Psoas muscle (tissue), 8 donors: ENCODE measurements around the gene MTRF1. TPM values are rescaled to one million over a fixed set of nuclear protein-coding genes. Genes with fewer than 3 reads are reported as not detected.

Experiments
- ATAC-seq, 4 donors: fragments of 200-7000 bp; cut with Tn5 transposase; one replicate each; pipeline ENCODE4 v1.9.1; 2020; ENCODE audit warnings: moderate library complexity in 3 of 4, mild to moderate bottlenecking in 2 of 4
- DNase-seq, 2 donors: peaks; one replicate each; pipeline ENCODE4 v3.0.0-alpha.2; 2020
- H3K27ac ChIP-seq: fragments of 200-600 bp; one replicate; pipeline ENCODE4 v1.8.0; 2022
- H3K27me3 ChIP-seq, 3 donors: fragments of 200-600 bp in 1 of 3; one replicate each; pipeline versions ENCODE4 v1.6.1 to v1.8.0; 2013 to 2022; ENCODE audit warnings: low read length in 2 of 3, mild to moderate bottlenecking in 2 of 3, moderate library complexity in 1 of 3; ENCODE audit not compliant: insufficient read depth in 3 of 3
- H3K36me3 ChIP-seq, 2 donors: fragments of 200-600 bp in 1 of 2; one replicate each; pipeline versions ENCODE4 v1.6.1 to v1.8.0; 2013 to 2022; ENCODE audit warnings: low read depth in 1 of 2, mild to moderate bottlenecking in 1 of 2, moderate library complexity in 1 of 2; ENCODE audit not compliant: insufficient read depth in 1 of 2
- H3K4me1 ChIP-seq: fragments of 200-600 bp; one replicate; pipeline ENCODE4 v1.8.0; 2022
- H3K4me3 ChIP-seq: fragments of 200-600 bp; one replicate; pipeline ENCODE4 v1.8.0; 2022; ENCODE audit warnings: mild to moderate bottlenecking
- H3K9me3 ChIP-seq: fragments of 200-600 bp; one replicate; pipeline ENCODE4 v1.8.0; 2022
- WGBS, 3 donors: extraction: QIAGEN DNeasy Blood & Tissue Kit; methylation state at CpG; one replicate each; pipeline versions ENCODE4 v1.1.6 to v1.1.7; 2013; 5-methylcytosine and 5-hydroxymethylcytosine counted together
- intact Hi-C, 2 donors: fragments of 100-400 bp; cut with DNase I; formaldehyde crosslinking; loops; one replicate each; pipeline versions ENCODE4 v1.11.0 to v1.14.2; 2022
- polyA plus RNA-seq, 3 donors: library from polyadenylated mRNA; stranded (reverse); fragments of 200-250 nt; gene quantifications; one replicate each; pipeline ENCODE4 v1.2.3, GENCODE V29; 2013
- total RNA-seq, 4 donors: library from RNA; stranded (reverse); fragmentation: NEBNext Ultra II Directional in 2 of 4; extraction: Animal tissue kit (Norgen Biotek cat#: 25700) in 2 of 4; gene quantifications; one replicate each; pipeline versions ENCODE4 v1.2.1 to v1.2.4, GENCODE V29; 2021 to 2023
- TF ChIP-seq, protein P1 (sequence below): fragments of 200-600 bp; IDR thresholded peaks from one replicate; pipeline ENCODE4 v1.8.0; 2022; ENCODE audit warnings: antibody characterized with exemption
- donor health status: healthy with polysubstance abuse.
- donor health status: DM: no; HTN: no; CAD: no; lungs with moderate emphysema.
- donor health status: Bipolar disorder and iron deficiency.
- donor health status: healthy.
- donor health status: DM: yes; HTN: yes; CAD: no.
- donor health status: DM: no; HTN: no; CAD: no.
- donor health status: DM: no; HTN: no; CAD: no.
- donor health status: DM: yes; HTN: yes; CAD: no.

MTRF1 gene
- total and polyA plus RNA-seq, 7 donors, result 8.7 to 29.6 (median 12.5) TPM

DNA sequence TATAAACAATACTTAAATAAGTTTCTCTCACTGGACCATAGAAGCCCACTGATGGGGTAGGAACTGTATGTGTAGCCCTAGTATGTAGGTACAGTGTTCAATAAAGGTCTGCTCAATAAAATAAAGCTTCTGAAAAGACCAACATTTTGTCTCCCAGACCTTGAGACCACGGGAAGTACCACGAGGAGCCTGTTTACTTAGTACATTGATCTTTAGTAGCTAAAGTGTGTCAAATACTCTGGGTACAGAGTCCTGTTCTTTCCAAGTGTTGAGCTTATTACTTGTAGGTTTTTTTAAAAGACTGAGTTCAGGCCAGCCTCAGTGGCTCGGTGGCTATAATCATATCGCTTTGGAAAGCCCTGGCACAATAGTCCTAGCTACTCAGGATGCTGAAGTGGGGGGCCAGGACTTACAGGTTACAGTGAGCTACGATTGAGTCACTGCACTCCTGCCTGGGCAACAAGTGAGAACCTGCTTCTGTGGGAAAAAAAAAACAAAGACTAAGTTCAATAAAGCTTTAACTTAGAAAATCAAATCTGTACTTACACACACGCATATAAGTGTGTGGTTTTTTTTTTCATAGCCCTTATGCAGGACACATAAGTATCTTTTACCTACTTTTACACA is 3.4 kb downstream of the MTRF1 start:
- Histone ChIP-seq H3K36me3 (peaks cover 0 to 56% of the 10 kb centered on the region in 2 donors), H3K27ac (no peak overlapping the region), H3K4me1 (no peaks in the 10 kb centered on the region), H3K27me3 (no peaks in the 10 kb centered on the region), H3K4me3 (no peak overlapping the region), H3K9me3 (no peaks in the 10 kb centered on the region)
- ATAC-seq (no peak), DNase-seq (no peak)
- 93 to 96% (median 94%) methylated on average over 6 of the region's 6 CpGs for WGBS, 3 donors
- intact Hi-C loops, result no loop called here
- TF ChIP-seq, protein P1, sequence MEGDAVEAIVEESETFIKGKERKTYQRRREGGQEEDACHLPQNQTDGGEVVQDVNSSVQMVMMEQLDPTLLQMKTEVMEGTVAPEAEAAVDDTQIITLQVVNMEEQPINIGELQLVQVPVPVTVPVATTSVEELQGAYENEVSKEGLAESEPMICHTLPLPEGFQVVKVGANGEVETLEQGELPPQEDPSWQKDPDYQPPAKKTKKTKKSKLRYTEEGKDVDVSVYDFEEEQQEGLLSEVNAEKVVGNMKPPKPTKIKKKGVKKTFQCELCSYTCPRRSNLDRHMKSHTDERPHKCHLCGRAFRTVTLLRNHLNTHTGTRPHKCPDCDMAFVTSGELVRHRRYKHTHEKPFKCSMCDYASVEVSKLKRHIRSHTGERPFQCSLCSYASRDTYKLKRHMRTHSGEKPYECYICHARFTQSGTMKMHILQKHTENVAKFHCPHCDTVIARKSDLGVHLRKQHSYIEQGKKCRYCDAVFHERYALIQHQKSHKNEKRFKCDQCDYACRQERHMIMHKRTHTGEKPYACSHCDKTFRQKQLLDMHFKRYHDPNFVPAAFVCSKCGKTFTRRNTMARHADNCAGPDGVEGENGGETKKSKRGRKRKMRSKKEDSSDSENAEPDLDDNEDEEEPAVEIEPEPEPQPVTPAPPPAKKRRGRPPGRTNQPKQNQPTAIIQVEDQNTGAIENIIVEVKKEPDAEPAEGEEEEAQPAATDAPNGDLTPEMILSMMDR, result no peak

DNA sequence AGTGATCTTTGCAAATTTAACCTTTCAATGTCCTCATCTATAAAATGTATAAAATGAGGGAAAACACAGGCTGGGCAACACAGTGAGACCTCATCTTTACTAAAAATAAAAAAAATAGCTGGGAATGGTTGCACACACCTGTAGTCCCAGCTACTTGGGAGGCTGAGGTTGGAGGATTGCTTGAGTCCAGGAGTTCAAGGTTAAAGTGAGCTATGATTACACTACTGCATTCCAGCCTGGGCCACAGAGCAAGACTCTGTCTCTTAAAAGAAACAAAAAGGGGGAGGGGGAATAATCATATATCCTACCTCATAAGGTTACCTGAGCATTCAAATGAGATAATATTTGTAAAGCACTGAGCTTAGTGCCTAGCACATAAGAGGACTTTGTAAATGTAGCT is 5.8 kb downstream of the MTRF1 start:
- intact Hi-C loops, result no loop called here
- H3K9me3 ChIP-seq, result no peaks in the 10 kb centered on the region
- peaks cover 2 to 79% of the 10 kb centered on the region in 2 donors for H3K36me3 ChIP-seq
- no peaks in the 10 kb centered on the region for H3K4me1 ChIP-seq
- no peaks in the 10 kb centered on the region for H3K27me3 ChIP-seq
- TF ChIP-seq, protein P1, result no peak
- ATAC-seq, result no peak
- H3K4me3 ChIP-seq, result no peak overlapping the region
- DNase-seq, result no peak
- no peak overlapping the region for H3K27ac ChIP-seq

DNA sequence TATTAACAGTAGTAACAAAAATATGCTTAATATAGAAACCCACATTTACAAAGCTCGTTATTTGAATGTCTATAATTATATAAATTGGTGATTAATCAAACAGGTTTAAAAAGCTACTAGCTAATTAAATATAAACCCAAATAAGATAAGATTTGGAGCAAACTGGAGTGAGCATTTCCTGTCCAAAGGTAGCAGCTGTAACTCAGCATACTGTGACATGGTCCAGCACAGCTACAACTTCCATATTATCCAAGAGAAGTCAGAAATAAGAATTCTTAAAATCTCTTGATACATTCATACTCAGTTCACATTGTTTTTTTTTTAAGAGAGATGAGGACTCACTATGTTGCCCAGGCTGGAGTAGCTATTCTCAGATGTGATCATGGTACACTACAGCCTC is 8.5 kb downstream of the MTRF1 start:
- no peaks in the 10 kb centered on the region for H3K4me1 ChIP-seq
- 96 to 97% (median 97%) methylated on average over 1 of the region's 1 CpG for whole genome bisulfite sequencing, 3 donors
- no peak for DNase-seq
- H3K4me3 ChIP-seq, result no peak overlapping the region
- no peaks in the 10 kb centered on the region for H3K27me3 ChIP-seq
- peaks cover 2 to 77% of the 10 kb centered on the region in 2 donors for H3K36me3 ChIP-seq
- TF ChIP-seq, protein P1, result no peak
- H3K27ac ChIP-seq, result no peak overlapping the region
- intact Hi-C loops, result no loop called here
- H3K9me3 ChIP-seq, result no peaks in the 10 kb centered on the region
- no peak for ATAC-seq

DNA sequence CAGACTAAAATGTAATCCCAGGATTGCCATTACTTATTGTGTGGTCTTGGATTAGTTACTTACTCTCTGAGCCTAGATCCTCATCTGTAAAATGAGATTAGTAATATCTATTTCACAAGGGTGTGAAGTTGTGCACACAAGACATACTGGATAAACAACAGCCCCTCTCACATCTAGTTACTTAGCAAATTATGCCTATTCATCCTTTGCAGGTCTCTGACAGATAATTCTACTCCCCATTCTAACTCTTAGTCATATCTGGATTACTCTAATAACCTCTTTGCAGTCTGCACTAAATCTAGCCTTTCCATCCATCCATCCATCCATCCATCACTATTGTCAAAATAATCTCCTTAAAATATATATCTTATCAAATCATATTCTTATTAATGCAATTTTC is 12.4 kb downstream of the MTRF1 start:
- H3K27me3 ChIP-seq, result no peaks in the 10 kb centered on the region
- peaks cover 2 to 55% of the 10 kb centered on the region in 2 donors for H3K36me3 ChIP-seq
- peaks cover 23% of the 10 kb centered on the region for H3K4me1 ChIP-seq
- intact Hi-C loops, result no loop called here
- ATAC-seq, result no peak
- H3K4me3 ChIP-seq, result no peak overlapping the region
- DNase-seq, result no peak
- H3K27ac ChIP-seq, result no peak overlapping the region
- TF ChIP-seq, protein P1, result no peak
- H3K9me3 ChIP-seq, result no peaks in the 10 kb centered on the region
